Peyer's patch (tissue), 4 donors: ENCODE data around the gene FAM219A. TPM values are rescaled to one million over a fixed set of nuclear protein-coding genes. Genes with fewer than 3 reads are reported as not detected.
A peak's percentile ranks its signal among the peaks of the same experiment; 100 is the strongest.

Experiments used
- DNase-seq, 3 donors: peaks; one replicate each; pipeline ENCODE4 v3.0.0-alpha.2; 2017 to 2019
- H3K27ac ChIP-seq, 4 donors: fragments of 200-600 bp; sonication (generic); one replicate each; pipeline ENCODE4 v1.5.1; 2016 to 2019
- H3K27me3 ChIP-seq, 2 donors: fragments of 200-600 bp; sonication (generic); one replicate each; pipeline ENCODE4 v1.5.1; 2019
- H3K36me3 ChIP-seq, 3 donors: fragments of 200-600 bp; sonication (generic); one replicate each; pipeline ENCODE4 v1.5.1; 2016 to 2019
- H3K4me1 ChIP-seq, 4 donors: fragments of 200-600 bp; sonication (generic); one replicate each; pipeline ENCODE4 v1.5.1; 2016 to 2019
- H3K4me3 ChIP-seq, 4 donors: fragments of 200-600 bp; sonication (generic); 1 replicate in 3 of 4; 2 replicates in 1 of 4; pipeline ENCODE4 v1.5.1; 2016 to 2019; ENCODE audit warnings: mild to moderate bottlenecking in 1 of 4
- H3K9me3 ChIP-seq, 4 donors: fragments of 200-600 bp; sonication (generic); one replicate each; pipeline ENCODE4 v1.5.1; 2016 to 2019; ENCODE audit warnings: mild to moderate bottlenecking in 1 of 4
- CTCF ChIP-seq, 6 experiments: fragments of 450-650 bp in 4 of 6; fragments of 200-600 bp in 2 of 6; sonication (generic) in 1 of 6; IDR thresholded peaks; one replicate each; pipeline ENCODE4 v1.5.1; 2017 to 2019; ENCODE audit warnings: antibody characterized with exemption in 6 of 6, mild to moderate bottlenecking in 3 of 6, moderate library complexity in 1 of 6
- POLR2A ChIP-seq, 2 donors: fragments of 450-650 bp; IDR thresholded peaks; one replicate each; pipeline ENCODE4 v1.5.1; 2017; ENCODE audit warnings: antibody characterized with exemption in 2 of 2, mild to moderate bottlenecking in 2 of 2, moderate library complexity in 2 of 2
- total RNA-seq, 4 donors: library from RNA; depleted of rRNA; stranded (reverse); fragments of >200 nt; gene quantifications; one replicate each; pipeline ENCODE4 v1.1.0, GENCODE V29; 2016

Gene FAM219A
- total RNA-seq, 4 donors from 2014 or later = 6.0 to 13.2 (median 9.5) TPM

DNA sequence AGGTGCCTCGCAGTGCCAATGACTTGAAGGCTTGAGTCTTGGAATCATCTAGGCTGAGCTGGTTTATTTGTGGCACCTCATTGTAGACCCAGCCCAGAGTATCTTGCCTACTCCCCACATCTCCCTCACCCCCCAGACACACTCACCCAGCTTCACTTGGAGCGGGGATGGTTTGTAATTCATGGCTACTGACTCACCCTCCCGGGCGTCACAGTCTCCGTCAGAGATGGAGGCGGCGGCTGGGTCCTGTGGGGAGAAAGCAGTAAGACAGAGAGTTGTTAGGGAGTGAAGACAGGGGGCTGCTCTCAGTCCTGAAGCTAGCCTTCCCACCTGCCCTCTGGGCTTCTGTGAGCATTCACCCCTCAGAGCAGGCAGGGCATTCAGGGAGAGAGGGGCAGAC is 52.7 kb downstream of the FAM219A start:
- TF ChIP-seq POLR2A (IDR thresholded peaks at IDR 0.05) (no peak), CTCF (IDR thresholded peaks at IDR 0.05) (no peak)
- no peaks in the 10 kb centered on the region for H3K4me1 ChIP-seq
- no peak overlapping the region for H3K27ac ChIP-seq
- no peaks in the 10 kb centered on the region for H3K9me3 ChIP-seq
- H3K36me3 ChIP-seq = peaks cover 0 to 11% (median 0%) of the 10 kb centered on the region in 3 donors
- H3K4me3 ChIP-seq = no peak overlapping the region
- no peaks in the 10 kb centered on the region for H3K27me3 ChIP-seq
- DNase-seq = no peak

- Histone ChIP-seq H3K4me1 (no peaks in the 10 kb centered on the region), H3K27me3 (no peaks in the 10 kb centered on the region), H3K36me3 (peaks cover 0 to 27% (median 0%) of the 10 kb centered on the region in 3 donors), H3K9me3 (no peaks in the 10 kb centered on the region), H3K27ac (no peak overlapping the region), H3K4me3 (no peak overlapping the region)
- DNase-seq = peak; percentile 58 to 86 (median 76)
- no peak for TF ChIP-seq POLR2A (IDR thresholded peaks at IDR 0.05)
- TF ChIP-seq CTCF (IDR thresholded peaks at IDR 0.05) = peak; percentile 81 to 98 (median 94)
These were observed 54.6 kb downstream of the FAM219A start for GRCh38 chr9:34403554-34404380.

- H3K27me3 ChIP-seq = no peaks in the 10 kb centered on the region
- DNase-seq = no peak
- H3K4me1 ChIP-seq = no peaks in the 10 kb centered on the region
- H3K36me3 ChIP-seq = peaks cover 0 to 27% (median 0%) of the 10 kb centered on the region in 3 donors
- TF ChIP-seq CTCF (IDR thresholded peaks at IDR 0.05) (no peak), POLR2A (IDR thresholded peaks at IDR 0.05) (no peak)
- H3K9me3 ChIP-seq = no peaks in the 10 kb centered on the region
- no peak overlapping the region for H3K27ac ChIP-seq
- H3K4me3 ChIP-seq = no peak overlapping the region
These were observed 57.4 kb downstream of the FAM219A start for GRCh38 chr9:34400686-34401602.

- Histone ChIP-seq H3K27me3 (no peaks in the 10 kb centered on the region), H3K4me1 (no peaks in the 10 kb centered on the region), H3K4me3 (no peak overlapping the region), H3K36me3 (peaks cover 0 to 27% (median 0%) of the 10 kb centered on the region in 3 donors), H3K27ac (no peak overlapping the region), H3K9me3 (no peaks in the 10 kb centered on the region)
- no peak for DNase-seq
- no peak for TF ChIP-seq CTCF (IDR thresholded peaks at IDR 0.05)
- TF ChIP-seq POLR2A (IDR thresholded peaks at IDR 0.05) = no peak
These were observed 58.1 kb downstream of the FAM219A start for GRCh38 chr9:34400275-34400674.

DNA sequence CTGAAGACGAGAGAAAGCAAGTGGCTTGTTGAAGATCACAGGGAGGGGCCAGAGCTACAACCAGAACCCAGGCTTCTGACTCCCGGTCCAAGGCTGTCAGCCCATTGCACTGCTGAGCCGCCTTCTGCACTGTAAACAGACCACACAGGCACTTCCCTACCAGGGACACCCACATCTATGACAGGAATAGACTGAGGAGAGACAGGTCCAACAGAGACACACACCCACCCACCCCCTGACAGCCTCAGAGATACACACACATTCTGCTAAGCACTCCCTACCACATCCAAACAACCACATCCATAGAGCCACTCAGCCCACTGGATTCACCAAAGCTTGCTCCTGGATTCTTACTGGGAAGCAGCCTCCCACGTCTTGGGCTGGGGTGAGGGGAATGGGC is 58.6 kb downstream of the FAM219A start:
- TF ChIP-seq CTCF (IDR thresholded peaks at IDR 0.05) (no peak), POLR2A (IDR thresholded peaks at IDR 0.05) (no peak)
- Histone ChIP-seq H3K36me3 (peaks cover 0 to 27% (median 0%) of the 10 kb centered on the region in 3 donors), H3K4me1 (no peaks in the 10 kb centered on the region), H3K9me3 (no peaks in the 10 kb centered on the region), H3K27ac (no peak overlapping the region), H3K27me3 (no peaks in the 10 kb centered on the region), H3K4me3 (no peak overlapping the region)
- DNase-seq = no peak
